Upper lobe of left lung (tissue), 4 donors: ENCODE data around the gene WBP2NL.

Source experiments
- EP300 ChIP-seq, 4 donors: sonication (generic); formaldehyde crosslinking; IDR thresholded peaks; one replicate each; pipeline ENCODE4 v1.5.1; 2017; ENCODE audit warnings: antibody characterized with exemption in 4 of 4, control low read depth in 2 of 4
- POLR2AphosphoS5 ChIP-seq, 2 donors: sonication (generic); formaldehyde crosslinking; IDR thresholded peaks; one replicate each; pipeline ENCODE4 v1.5.1; 2017; ENCODE audit warnings: antibody characterized with exemption in 2 of 2
- TF ChIP-seq, protein P1 (sequence below), 6 experiments: fragments of 450-650 bp in 4 of 6; fragments of 200-600 bp in 2 of 6; sonication (generic) in 2 of 6; IDR thresholded peaks; one replicate each; pipeline ENCODE4 v1.5.1; 2016 to 2019; ENCODE audit warnings: antibody characterized with exemption in 6 of 6

- TF ChIP-seq, protein P1, sequence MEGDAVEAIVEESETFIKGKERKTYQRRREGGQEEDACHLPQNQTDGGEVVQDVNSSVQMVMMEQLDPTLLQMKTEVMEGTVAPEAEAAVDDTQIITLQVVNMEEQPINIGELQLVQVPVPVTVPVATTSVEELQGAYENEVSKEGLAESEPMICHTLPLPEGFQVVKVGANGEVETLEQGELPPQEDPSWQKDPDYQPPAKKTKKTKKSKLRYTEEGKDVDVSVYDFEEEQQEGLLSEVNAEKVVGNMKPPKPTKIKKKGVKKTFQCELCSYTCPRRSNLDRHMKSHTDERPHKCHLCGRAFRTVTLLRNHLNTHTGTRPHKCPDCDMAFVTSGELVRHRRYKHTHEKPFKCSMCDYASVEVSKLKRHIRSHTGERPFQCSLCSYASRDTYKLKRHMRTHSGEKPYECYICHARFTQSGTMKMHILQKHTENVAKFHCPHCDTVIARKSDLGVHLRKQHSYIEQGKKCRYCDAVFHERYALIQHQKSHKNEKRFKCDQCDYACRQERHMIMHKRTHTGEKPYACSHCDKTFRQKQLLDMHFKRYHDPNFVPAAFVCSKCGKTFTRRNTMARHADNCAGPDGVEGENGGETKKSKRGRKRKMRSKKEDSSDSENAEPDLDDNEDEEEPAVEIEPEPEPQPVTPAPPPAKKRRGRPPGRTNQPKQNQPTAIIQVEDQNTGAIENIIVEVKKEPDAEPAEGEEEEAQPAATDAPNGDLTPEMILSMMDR (IDR thresholded peaks at IDR 0.05): no peak
- TF ChIP-seq POLR2AphosphoS5 (IDR thresholded peaks at IDR 0.05) (no peak), EP300 (IDR thresholded peaks at IDR 0.05) (no peak)
Measured at GRCh38 chr22:41982865-41983264, 15.7 kb upstream of the WBP2NL start.
